ENCODE measurements around the gene WASL.
"Not testable (repeated sequence)": the region's sequence is repeated elsewhere in the genome, so short reads cannot be mapped to it uniquely, and the experiment has no call there.

Gene WASL

GRCh38 chr7:123768493-123768892, 19.7 kb upstream of the WASL start:
- no peak for DNase-seq

DNA sequence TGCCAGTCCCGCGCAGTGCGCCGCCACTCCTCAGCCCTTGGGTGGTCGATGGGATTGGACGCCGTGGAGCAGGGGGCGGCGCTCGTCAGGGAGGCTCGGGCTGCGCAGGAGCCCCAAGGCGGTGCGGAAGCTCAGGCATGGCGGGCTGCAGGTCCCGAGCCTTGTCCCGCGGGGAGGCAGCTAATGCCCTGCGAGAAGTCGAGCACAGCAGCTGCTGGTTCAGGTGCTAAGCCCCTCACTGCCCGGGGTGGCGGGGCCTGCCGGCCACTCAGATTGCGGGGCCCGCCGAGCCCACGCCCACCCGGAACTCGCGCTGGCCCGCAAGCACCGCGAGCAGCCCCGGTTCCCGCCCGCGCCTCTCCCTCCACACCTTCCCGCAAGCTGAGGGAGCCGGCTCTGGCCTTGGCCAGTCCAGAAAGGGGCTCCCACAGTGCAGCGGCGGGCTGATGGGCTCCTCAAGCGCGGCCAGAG, 14.4 kb upstream of the WASL start:
- no peak for DNase-seq

DNA sequence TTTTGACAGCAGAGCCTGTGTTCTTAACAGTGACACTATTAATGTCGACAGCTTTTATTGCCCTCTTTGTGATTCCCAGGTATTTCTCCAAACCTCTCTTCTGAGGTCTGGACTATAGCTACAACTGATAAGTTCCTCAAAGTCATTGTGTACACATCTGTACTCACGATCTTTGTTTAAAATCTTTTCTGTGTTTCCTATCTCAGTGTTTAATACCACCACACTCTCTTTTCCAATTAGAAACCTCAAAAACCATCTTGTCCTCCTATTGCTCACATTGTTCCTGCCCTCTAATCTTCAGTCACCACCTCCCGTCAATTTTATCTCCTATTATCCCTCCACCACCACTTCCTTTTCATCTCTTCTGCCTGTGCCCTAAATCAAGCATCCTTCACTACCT, 12.9 kb upstream of the WASL start:
- no peak for DNase-seq

- DNase-seq, result no peak
Measured at GRCh38 chr7:123757095-123757494, 8.3 kb upstream of the WASL start.

- no peak for DNase-seq
Measured at GRCh38 chr7:123755338-123755737, 6.5 kb upstream of the WASL start.

DNA sequence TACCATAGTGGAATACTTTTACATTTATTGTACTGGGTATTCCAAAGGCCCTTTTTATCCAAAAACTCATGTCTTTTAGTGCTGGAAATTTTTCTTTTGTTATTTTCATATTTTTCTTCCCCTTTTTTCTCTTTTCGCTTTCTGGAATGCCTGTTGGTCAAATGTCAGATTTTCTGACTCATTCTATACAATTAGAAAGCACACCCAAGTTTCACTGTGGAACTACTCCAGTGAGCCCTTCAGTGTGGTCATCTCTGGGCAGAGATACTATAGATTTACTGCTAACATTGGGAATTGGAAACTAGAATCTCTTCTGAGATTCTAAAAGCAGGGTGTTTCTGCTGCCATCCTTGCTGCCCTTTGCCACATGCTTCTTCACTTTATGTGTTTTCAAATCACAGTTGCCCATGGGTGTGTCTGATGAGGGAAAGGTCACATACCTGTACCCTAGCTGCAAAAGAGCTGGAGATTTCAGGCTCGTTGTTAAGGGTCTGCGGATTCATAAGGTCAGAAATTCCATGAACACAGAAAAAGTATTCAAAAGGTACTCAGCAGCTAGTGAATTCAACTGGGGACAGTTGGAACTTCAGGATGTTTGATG, 5.6 kb upstream of the WASL start:
- no peak for DNase-seq

DNA sequence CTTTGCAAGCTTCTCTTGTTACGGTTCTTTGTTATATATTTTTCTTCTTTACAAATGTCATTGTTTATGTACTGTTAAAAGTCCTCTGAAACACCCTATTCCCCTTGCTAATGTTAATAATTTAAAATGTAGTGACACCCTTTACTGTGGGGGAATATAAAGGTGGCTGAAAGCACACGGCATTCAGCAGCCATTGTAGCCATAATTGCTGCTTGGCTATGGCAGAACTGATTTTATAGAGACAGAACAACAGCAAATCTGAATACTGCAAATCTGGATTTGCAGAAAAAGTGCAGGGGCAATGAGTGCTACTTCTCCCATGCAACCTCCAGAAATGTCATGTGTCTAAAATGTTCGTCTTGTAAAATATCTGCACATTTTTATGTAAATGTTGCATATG, 3.7 kb upstream of the WASL start:
- DNase-seq, result no peak

GRCh38 chr7:123751821-123752220, 3.0 kb upstream of the WASL start:
- DNase-seq, result no peak

DNA sequence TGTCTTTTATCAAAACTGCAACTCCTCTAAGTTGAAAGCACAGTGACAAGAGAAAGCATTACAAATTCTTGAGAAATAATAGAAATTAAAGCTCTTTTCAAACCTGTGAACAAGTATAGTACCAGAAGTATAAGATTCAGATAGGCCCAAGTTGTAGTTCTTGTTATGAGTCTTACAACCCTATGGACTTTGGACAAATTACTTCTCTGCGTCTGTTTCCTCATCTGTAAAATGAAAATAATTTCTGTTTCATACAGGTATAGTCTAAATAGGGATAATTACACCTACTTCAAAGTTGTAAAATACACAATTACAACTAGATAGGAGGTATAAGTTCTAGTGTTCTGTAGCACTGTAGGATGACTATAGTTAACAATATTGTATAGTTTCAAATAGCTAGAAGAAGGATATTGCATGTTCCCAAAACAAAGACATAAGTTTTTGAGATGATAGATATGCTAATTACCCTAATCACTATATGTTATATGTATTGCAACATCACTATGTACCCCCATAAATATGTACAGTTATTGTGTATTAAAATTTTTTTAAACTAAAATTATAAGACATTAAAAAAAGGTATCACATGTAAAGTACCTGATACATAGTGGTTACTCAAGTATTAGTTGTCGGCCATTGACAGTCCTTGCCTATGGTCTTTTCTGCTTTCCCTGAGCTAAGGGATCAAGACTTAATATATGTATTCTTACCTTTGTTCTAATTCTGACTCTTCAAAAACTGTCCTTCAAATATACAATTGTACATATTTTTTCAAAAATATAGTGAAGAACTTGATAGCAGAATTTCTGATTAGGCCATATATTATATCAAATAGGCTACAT, 1.8 kb upstream of the WASL start:
- no peak for DNase-seq

DNA sequence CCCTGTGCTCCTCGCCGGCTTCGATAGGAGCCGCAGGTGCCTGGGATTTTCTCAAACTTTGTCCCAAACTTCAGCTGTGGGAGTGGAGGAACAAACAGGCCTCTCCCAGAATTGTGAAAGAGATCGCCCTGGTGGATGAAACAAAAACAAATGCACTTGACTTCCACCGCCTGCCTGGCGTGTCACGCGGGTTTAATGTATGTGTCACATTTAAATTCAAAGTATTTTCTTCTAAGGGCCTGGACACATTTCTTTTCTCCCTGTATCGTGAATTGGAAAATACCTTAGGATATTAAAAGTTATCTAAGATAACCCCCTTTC, 694 bp upstream of the WASL start:
- no peak for DNase-seq

DNA sequence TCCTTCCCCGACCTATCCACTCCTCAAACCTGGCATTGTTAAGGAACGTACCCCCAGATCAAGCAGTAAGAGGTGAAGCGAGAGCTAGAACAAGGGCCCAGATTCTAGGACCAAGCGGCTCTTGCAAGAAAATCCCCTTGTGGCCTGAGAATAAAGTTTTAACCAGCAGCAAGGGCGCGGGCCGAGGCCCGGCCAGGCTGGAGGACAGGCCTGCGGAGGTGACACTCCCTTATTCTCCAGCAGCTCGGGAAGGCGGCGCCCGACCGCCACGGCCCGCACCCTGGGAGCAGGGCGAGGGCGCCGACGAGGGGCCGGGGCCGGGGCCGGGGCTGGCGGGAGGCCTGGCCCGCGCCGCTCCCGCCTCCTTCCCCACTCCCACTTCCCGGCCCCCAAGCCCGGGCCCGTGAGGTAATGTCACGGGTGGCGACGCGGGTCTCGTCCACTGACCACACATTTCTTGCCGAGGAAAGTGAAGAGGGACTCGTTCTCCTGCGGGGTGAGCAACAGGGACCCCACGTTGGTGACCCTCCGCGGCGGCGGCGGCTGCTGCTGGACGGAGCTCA, 551 bp downstream of the WASL start:
- DNase-seq, result peak; percentile 14

GRCh38 chr7:123747620-123748141, 1.1 kb downstream of the WASL start:
- peak; percentile 5 for DNase-seq

DNA sequence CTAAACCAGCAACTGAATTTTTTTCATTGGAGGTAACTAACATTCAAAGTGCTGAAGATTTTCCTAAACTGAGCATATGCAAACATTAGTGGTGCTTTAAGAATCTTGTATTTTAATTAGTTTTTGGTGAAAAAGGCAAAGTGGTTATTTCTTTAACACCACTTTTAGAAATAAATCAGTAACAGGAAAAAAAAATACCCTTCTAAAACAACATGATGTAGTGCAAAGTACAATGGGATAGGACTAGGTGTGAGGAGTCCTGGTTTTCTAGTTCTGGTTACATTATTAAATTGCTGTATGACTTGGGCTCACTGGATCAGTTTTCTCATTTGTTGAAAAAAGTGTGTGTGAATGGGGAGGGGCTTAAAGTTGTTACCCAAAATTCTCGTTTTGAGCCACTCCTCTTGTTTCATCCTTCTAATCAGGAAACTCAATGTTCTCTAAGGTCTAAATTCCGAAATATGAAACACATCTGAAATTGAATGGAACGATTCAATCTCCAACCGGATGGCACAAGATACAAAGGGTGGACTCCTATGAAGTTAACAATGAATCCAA, 1.8 kb downstream of the WASL start:
- no peak for DNase-seq

GRCh38 chr7:123746055-123746454, 2.7 kb downstream of the WASL start:
- no peak for DNase-seq

DNA sequence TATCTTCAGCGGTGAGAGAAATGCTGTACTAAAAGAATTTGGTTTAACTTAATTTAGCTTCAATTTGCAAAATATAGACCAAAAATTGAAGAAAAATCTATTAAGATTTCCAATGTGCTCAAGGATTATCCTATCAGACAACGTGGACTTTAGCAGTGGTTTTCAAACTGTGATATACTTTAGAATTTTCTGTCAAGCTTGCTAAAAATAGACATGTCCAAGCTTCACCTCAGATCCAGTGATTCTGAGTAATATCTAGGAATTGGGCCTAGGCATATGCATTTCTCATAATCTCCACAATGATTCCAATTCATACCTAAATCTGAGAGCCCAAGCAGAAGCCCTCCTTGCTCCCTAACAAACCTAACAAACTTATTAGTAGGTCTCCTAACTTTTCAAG, 3.4 kb downstream of the WASL start:
- DNase-seq, result no peak

GRCh38 chr7:123744416-123744815, 4.4 kb downstream of the WASL start:
- no peak for DNase-seq

DNA sequence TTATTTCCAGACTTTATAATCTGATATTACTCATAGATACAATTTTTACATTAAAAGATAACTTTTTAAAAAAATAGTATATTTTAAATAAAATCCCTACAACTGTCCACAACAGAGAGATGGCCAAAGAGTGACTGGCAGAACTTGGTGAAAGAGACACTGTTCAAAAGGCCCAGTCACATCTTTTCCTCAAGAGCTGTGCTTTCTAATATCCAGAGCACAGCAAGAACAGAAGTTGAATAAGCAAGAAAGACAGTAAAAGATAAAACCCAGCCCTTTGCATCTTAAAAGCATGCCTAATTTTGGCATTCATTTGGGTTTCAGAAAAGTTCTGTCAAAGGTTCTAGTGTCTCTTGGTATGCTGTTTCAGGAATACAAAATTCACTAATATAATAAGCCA, 6.9 kb downstream of the WASL start:
- DNase-seq, result no peak

GRCh38 chr7:123738808-123739207, 10.0 kb downstream of the WASL start:
- no peak for DNase-seq

DNA sequence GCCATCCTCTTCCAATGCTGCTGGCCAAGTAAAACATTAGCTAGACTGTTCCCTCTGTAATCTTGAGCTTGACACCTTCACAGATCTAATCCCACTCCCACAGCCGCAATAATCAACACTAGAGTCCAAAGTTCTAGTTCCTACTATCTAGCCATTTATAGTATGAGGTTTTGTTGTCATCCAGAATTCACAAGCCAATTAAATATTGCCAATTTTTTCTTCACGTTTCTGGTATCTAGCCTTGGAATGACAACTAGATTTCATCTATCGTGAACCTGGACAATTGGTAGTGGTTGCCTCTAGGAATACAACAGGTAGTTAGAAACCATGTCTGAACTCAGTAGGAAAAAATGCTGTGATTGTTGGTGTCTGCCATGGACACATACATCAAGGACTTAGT, 10.4 kb downstream of the WASL start:
- no peak for DNase-seq

GRCh38 chr7:123737168-123737674, 11.6 kb downstream of the WASL start:
- not testable (repeated sequence) for DNase-seq

- DNase-seq, result no peak
Measured at GRCh38 chr7:123735539-123735938, 13.3 kb downstream of the WASL start.

DNA sequence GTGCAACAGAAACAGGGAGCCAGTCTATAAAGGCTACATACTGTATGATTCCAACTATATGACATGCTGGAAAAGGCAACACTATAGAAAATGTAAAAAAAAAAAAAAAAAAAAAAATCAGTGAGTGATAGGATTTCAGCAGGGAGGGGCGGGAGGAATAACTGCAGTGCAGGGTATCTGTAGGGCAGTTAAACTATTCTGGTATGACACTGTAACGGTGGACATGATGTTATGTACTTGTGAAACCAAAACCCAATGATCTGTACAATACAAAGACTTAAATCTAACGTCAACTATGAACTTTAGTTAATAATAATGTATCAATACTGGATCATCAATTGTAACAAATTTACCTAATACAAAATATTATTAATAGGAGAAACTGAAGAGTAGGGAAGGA, 14.3 kb downstream of the WASL start:
- no peak for DNase-seq

GRCh38 chr7:123732413-123733091, 16.3 kb downstream of the WASL start:
- no peak for DNase-seq

Measured in activated gamma-delta T cell treated with Interleukin-2 at 50 U/mL for 16 hours (primary cell).